WTC11 (cell line): Measurements from ENCODE around the gene GLO1. TPM values are rescaled to one million over a fixed set of nuclear protein-coding genes. Genes with fewer than 3 reads are reported as not detected.
A peak's percentile ranks its signal among the peaks of the same experiment; 100 is the strongest.

Source experiments
- CDX4 ChIP-seq: fragments of 250-450 bp; sonication (Bioruptor Pico); IDR thresholded peaks from 2 replicates; pipeline ENCODE4 v1.9.0; 2021; ENCODE audit warnings: moderate library complexity, mild to moderate bottlenecking, inconsistent platforms, borderline replicate concordance
- CREB1 ChIP-seq: sonication (generic); formaldehyde crosslinking; IDR thresholded peaks from 2 replicates; pipeline ENCODE4 v1.8.0; 2023; ENCODE audit warnings: mild to moderate bottlenecking, missing genetic modification reagents
- ESRRA ChIP-seq: sonication (generic); formaldehyde crosslinking; IDR thresholded peaks from 2 replicates; pipeline ENCODE4 v1.8.1; 2022; ENCODE audit warnings: mild to moderate bottlenecking, missing genetic modification reagents, borderline replicate concordance
- ETV6 ChIP-seq: sonication (generic); formaldehyde crosslinking; IDR thresholded peaks from 2 replicates; pipeline ENCODE4 v1.8.1; 2022; ENCODE audit warnings: mild to moderate bottlenecking, missing genetic modification reagents
- FOXP1 ChIP-seq: sonication (generic); formaldehyde crosslinking; IDR thresholded peaks from 2 replicates; pipeline ENCODE4 v1.8.0; 2022; ENCODE audit warnings: missing genetic modification reagents, mild to moderate bottlenecking, moderate library complexity, borderline replicate concordance
- FOXP4 ChIP-seq: sonication (generic); formaldehyde crosslinking; IDR thresholded peaks from 2 replicates; pipeline ENCODE4 v1.8.0; 2022; ENCODE audit warnings: mild to moderate bottlenecking, missing genetic modification reagents
- GABPB1 ChIP-seq: sonication (generic); formaldehyde crosslinking; IDR thresholded peaks from 2 replicates; pipeline ENCODE4 v1.8.1; 2023; ENCODE audit warnings: mild to moderate bottlenecking, missing genetic modification reagents
- JUN ChIP-seq: sonication (generic); formaldehyde crosslinking; IDR thresholded peaks from 2 replicates; pipeline ENCODE4 v1.8.0; 2023; ENCODE audit warnings: mild to moderate bottlenecking, missing genetic modification reagents
- KAT7 ChIP-seq: sonication (generic); formaldehyde crosslinking; IDR thresholded peaks from 2 replicates; pipeline ENCODE4 v1.8.1; 2023; ENCODE audit warnings: missing genetic modification reagents, mild to moderate bottlenecking, borderline replicate concordance
- MXD4 ChIP-seq: fragments of 250-450 bp; sonication (Bioruptor Pico); IDR thresholded peaks from 2 replicates; pipeline ENCODE4 v1.8.0; 2021; ENCODE audit warnings: mild to moderate bottlenecking, moderate library complexity, borderline replicate concordance
- NR2C2 ChIP-seq: sonication (generic); formaldehyde crosslinking; IDR thresholded peaks from 2 replicates; pipeline ENCODE4 v1.8.0; 2022; ENCODE audit warnings: mild to moderate bottlenecking, missing genetic modification reagents
- PREB ChIP-seq: sonication (generic); formaldehyde crosslinking; IDR thresholded peaks from 2 replicates; pipeline ENCODE4 v1.8.1; 2022; ENCODE audit warnings: mild to moderate bottlenecking, missing genetic modification reagents, moderate library complexity, borderline replicate concordance
- RORB ChIP-seq: fragments of 250-450 bp; sonication (Bioruptor Pico); IDR thresholded peaks from 2 replicates; pipeline ENCODE4 v1.9.0; 2021; ENCODE audit warnings: mild to moderate bottlenecking
- SOX15 ChIP-seq: fragments of 250-450 bp; sonication (Bioruptor Pico); IDR thresholded peaks from 2 replicates; pipeline ENCODE4 v1.9.0; 2021; ENCODE audit warnings: mild to moderate bottlenecking
- SP1 ChIP-seq: sonication (generic); formaldehyde crosslinking; conservative IDR thresholded peaks from 2 replicates; pipeline ENCODE4 v1.8.1; 2022; ENCODE audit warnings: missing genetic modification reagents
- TCF7 ChIP-seq: sonication (generic); formaldehyde crosslinking; IDR thresholded peaks from 2 replicates; pipeline ENCODE4 v1.8.0; 2022; ENCODE audit warnings: mild to moderate bottlenecking, low read depth, missing genetic modification reagents, moderate library complexity
- TEAD1 ChIP-seq: sonication (generic); formaldehyde crosslinking; IDR thresholded peaks from 2 replicates; pipeline ENCODE4 v1.8.0; 2022; ENCODE audit warnings: mild to moderate bottlenecking, missing genetic modification reagents
- TEAD4 ChIP-seq: sonication (generic); formaldehyde crosslinking; IDR thresholded peaks from 2 replicates; pipeline ENCODE4 v1.8.0; 2022; ENCODE audit warnings: mild to moderate bottlenecking, missing genetic modification reagents
- ZBTB43 ChIP-seq: sonication (generic); formaldehyde crosslinking; IDR thresholded peaks from 2 replicates; pipeline ENCODE4 v1.8.1; 2023; ENCODE audit warnings: mild to moderate bottlenecking, missing genetic modification reagents
- ZNF263 ChIP-seq: sonication (generic); formaldehyde crosslinking; IDR thresholded peaks from 2 replicates; pipeline ENCODE4 v1.8.1; 2022; ENCODE audit warnings: low read depth, mild to moderate bottlenecking, moderate library complexity, missing genetic modification reagents
- ZNF416 ChIP-seq: fragments of 250-450 bp; sonication (Bioruptor Pico); IDR thresholded peaks from 2 replicates; pipeline ENCODE4 v1.9.0; 2021; ENCODE audit warnings: mild to moderate bottlenecking, inconsistent platforms
- ZNF512 ChIP-seq: sonication (generic); formaldehyde crosslinking; IDR thresholded peaks from 2 replicates; pipeline ENCODE4 v1.8.1; 2022; ENCODE audit warnings: missing genetic modification reagents, borderline replicate concordance
- total RNA-seq: library from RNA; stranded (reverse); gene quantifications from 3 replicates; pipeline ENCODE4 v1.2.3, GENCODE V29; 2021
- TF ChIP-seq, protein P1 (sequence below): fragments of 250-450 bp; sonication (Bioruptor Pico); IDR thresholded peaks from 2 replicates; pipeline ENCODE4 v1.8.0; 2021; ENCODE audit warnings: mild to moderate bottlenecking
- TF ChIP-seq, protein P2 (sequence below): sonication (generic); formaldehyde crosslinking; IDR thresholded peaks from 2 replicates; pipeline ENCODE4 v1.8.1; 2023; ENCODE audit warnings: mild to moderate bottlenecking, missing genetic modification reagents, borderline replicate concordance
- TF ChIP-seq, protein P3 (sequence below): sonication (generic); formaldehyde crosslinking; IDR thresholded peaks from 2 replicates; pipeline ENCODE4 v1.8.1; 2023; ENCODE audit warnings: mild to moderate bottlenecking, missing genetic modification reagents, moderate library complexity

The GLO1 gene
- total RNA-seq, 1 experiment from 2014 or later: 147 TPM

DNA sequence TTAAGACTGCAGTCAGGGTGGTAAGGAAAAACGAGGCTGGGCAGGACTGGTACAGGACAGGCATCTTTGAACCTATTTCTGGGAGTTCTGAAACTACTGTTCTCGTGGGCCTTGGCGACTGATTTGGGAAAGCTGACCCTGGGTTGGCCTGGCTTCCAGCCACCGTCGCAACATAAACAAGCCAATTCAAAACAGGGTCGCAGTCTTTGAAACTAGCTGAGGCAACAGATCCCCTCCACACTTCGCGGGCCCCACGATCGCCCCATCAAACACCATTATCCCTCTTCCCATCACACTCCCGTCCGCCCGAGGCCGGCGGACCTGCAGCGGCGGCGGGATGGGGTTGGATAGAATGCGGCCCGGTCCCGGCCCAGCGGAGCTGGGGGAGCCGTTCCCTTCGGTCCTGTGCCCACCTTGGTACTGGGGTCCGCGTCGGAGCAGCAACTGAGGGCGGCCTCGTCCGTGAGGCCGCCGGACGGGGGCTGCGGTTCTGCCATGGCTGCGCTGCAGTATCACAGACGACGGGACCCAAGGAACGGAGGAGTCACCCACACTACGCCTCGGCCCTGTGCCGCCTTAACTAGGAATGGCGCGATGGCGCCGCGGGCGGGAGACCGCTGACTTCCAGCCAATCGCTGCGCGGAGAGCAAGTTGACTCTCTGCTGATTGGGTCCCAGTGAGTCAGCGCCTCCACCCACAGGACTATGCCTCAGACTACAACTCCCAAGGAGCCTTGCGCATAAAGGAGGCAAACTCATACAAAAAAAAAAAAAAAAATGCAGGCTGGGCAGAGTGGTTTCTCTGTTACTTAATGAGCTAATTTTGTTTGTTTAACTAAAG, at the start of gene GLO1 (continued):
- TF ChIP-seq PREB (CRISPR knock-in tag) (no peak), ESRRA (CRISPR knock-in tag) (no peak), CREB1 (CRISPR knock-in tag) (no peak), KAT7 (CRISPR knock-in tag) (no peak), ZNF263 (no peak), TEAD4 (CRISPR knock-in tag) (peak; percentile 59; the same call in 1 of the 2 replicates), ZNF416 (CRISPR knock-in tag) (peak; percentile 72; the same call in 1 of the 2 replicates), SOX15 (CRISPR knock-in tag) (no peak), SP1 (peak; percentile 74; the same call in 1 of the 2 replicates), CDX4 (no peak), NR2C2 (no peak), GABPB1 (peak; percentile 65), TEAD1 (CRISPR knock-in tag) (peak; percentile 22; the same call in 1 of the 2 replicates), TCF7 (CRISPR knock-in tag) (no peak), JUN (CRISPR knock-in tag) (peak; percentile 69; the same call in 1 of the 2 replicates), MXD4 (CRISPR knock-in tag) (no peak), ZNF512 (no peak), RORB (CRISPR knock-in tag) (no peak), FOXP1 (CRISPR knock-in tag) (peak; percentile 77), FOXP4 (CRISPR knock-in tag) (0 out of 2 replicates have a peak, but pooled peaks have one; percentile 79), ZBTB43 (0 out of 2 replicates have a peak, but pooled peaks have one; percentile 39), ETV6 (CRISPR knock-in tag) (no peak)
- TF ChIP-seq, protein P1, sequence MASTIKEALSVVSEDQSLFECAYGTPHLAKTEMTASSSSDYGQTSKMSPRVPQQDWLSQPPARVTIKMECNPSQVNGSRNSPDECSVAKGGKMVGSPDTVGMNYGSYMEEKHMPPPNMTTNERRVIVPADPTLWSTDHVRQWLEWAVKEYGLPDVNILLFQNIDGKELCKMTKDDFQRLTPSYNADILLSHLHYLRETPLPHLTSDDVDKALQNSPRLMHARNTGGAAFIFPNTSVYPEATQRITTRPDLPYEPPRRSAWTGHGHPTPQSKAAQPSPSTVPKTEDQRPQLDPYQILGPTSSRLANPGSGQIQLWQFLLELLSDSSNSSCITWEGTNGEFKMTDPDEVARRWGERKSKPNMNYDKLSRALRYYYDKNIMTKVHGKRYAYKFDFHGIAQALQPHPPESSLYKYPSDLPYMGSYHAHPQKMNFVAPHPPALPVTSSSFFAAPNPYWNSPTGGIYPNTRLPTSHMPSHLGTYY (CRISPR knock-in tag): no peak
- TF ChIP-seq, protein P2, sequence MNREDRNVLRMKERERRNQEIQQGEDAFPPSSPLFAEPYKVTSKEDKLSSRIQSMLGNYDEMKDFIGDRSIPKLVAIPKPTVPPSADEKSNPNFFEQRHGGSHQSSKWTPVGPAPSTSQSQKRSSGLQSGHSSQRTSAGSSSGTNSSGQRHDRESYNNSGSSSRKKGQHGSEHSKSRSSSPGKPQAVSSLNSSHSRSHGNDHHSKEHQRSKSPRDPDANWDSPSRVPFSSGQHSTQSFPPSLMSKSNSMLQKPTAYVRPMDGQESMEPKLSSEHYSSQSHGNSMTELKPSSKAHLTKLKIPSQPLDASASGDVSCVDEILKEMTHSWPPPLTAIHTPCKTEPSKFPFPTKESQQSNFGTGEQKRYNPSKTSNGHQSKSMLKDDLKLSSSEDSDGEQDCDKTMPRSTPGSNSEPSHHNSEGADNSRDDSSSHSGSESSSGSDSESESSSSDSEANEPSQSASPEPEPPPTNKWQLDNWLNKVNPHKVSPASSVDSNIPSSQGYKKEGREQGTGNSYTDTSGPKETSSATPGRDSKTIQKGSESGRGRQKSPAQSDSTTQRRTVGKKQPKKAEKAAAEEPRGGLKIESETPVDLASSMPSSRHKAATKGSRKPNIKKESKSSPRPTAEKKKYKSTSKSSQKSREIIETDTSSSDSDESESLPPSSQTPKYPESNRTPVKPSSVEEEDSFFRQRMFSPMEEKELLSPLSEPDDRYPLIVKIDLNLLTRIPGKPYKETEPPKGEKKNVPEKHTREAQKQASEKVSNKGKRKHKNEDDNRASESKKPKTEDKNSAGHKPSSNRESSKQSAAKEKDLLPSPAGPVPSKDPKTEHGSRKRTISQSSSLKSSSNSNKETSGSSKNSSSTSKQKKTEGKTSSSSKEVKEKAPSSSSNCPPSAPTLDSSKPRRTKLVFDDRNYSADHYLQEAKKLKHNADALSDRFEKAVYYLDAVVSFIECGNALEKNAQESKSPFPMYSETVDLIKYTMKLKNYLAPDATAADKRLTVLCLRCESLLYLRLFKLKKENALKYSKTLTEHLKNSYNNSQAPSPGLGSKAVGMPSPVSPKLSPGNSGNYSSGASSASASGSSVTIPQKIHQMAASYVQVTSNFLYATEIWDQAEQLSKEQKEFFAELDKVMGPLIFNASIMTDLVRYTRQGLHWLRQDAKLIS (CRISPR knock-in tag): no peak
- TF ChIP-seq, protein P3, sequence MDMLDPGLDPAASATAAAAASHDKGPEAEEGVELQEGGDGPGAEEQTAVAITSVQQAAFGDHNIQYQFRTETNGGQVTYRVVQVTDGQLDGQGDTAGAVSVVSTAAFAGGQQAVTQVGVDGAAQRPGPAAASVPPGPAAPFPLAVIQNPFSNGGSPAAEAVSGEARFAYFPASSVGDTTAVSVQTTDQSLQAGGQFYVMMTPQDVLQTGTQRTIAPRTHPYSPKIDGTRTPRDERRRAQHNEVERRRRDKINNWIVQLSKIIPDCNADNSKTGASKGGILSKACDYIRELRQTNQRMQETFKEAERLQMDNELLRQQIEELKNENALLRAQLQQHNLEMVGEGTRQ (CRISPR knock-in tag): no peak
